Measurements from ENCODE around the gene IL19. TPM values are rescaled to one million over a fixed set of nuclear protein-coding genes. Genes with fewer than 3 reads are reported as not detected.
A peak's percentile ranks its signal among the peaks of the same experiment; 100 is the strongest.

Gene IL19
- polyA plus RNA-seq, 1 experiment: 0.07 TPM

DNA sequence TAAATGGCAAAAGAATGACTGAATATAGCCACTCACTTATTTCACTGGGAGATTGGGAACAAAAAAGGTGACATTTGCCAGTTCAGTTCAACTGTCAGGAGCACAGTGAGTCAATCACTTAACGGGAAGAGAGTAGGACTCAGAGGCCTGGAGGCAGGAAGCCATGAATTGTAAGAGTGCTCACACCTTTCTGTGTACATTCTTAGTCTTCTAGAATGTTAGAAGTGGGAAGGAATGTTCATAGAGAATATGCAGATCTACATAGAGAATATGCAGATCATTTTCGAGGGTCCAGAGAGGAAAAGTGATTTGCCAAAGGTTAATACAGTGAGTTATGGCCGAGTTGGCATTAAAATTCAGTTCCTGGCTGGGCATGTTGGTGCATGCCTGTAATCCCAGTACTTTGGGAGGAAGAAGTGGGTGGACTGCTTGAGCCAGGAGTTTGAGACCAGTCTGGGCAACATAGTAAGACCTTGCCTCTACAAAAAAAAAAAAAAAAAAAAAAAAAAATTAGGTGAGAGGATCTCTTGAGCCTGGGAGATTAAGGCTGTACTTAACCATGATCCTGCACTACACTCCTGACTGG, 103.1 kb downstream of the IL19 start:
- no peaks in the 10 kb centered on the region for H3K27me3 ChIP-seq (ENCODE audit: control insufficient read depth, insufficient read depth, low read length)
- H3K27ac ChIP-seq (ENCODE audit: low read depth, low read length): no peak overlapping the region
- DNase-seq (ENCODE audit: low read depth, low spot score): no peak
- no peak overlapping the region for H3K4me3 ChIP-seq (ENCODE audit: low read depth, low read length)
- ChIA-PET POLR2A (no interaction called here), CTCF (interaction anchor here (0.8 to 4.1 kb wide), 3 partner anchors 10 to 38 kb away, joined by 3 to 19 read pairs (median 3); no protein-coding TSS in a partner anchor)
- TF ChIP-seq, protein P1, sequence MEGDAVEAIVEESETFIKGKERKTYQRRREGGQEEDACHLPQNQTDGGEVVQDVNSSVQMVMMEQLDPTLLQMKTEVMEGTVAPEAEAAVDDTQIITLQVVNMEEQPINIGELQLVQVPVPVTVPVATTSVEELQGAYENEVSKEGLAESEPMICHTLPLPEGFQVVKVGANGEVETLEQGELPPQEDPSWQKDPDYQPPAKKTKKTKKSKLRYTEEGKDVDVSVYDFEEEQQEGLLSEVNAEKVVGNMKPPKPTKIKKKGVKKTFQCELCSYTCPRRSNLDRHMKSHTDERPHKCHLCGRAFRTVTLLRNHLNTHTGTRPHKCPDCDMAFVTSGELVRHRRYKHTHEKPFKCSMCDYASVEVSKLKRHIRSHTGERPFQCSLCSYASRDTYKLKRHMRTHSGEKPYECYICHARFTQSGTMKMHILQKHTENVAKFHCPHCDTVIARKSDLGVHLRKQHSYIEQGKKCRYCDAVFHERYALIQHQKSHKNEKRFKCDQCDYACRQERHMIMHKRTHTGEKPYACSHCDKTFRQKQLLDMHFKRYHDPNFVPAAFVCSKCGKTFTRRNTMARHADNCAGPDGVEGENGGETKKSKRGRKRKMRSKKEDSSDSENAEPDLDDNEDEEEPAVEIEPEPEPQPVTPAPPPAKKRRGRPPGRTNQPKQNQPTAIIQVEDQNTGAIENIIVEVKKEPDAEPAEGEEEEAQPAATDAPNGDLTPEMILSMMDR (IDR thresholded peaks at IDR 0.05; ENCODE audit: low read depth, low read length): no peak
- H3K9me3 ChIP-seq (ENCODE audit: control insufficient read depth, insufficient read depth, low read length): peaks cover 4% of the 10 kb centered on the region; the same call in 1 of the 2 replicates

DNA sequence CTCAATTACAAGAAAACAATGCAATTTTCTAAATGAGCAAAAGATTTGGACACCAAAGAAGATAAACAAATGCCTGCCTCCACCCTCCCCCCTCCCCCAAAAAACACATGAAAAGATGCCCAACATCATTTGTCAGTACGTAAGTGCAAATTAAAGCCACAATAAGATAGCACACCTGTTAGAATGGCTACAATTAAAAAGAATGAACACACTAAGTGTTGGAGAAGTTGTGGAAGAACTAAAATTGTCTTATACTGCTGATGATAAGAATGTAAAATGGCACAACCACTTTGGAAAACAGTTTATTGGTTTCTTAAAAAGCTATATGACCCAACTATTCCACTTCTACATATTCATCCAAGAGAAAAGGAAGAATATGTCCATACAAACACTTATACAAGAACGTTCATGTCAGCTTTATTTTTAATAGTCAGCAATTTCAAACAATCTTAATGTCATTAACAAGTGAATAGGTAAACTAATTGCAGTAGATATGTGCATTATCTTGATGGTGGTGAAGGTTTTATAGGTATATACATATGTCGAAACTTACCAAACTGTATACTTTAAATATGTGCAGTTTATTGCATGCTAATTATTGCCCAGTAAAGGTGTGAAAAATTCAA, 105.3 kb downstream of the IL19 start:
- no peak overlapping the region for H3K4me3 ChIP-seq (ENCODE audit: low read depth, low read length)
- POLR2A ChIA-PET: no interaction called here
- CTCF ChIA-PET: no interaction called here
- TF ChIP-seq, protein P1 (IDR thresholded peaks at IDR 0.05; ENCODE audit: low read depth, low read length): no peak
- H3K27me3 ChIP-seq (ENCODE audit: control insufficient read depth, insufficient read depth, low read length): no peaks in the 10 kb centered on the region
- H3K27ac ChIP-seq (ENCODE audit: low read depth, low read length): no peak overlapping the region
- no peak for DNase-seq (ENCODE audit: low read depth, low spot score)
- peaks cover 4% of the 10 kb centered on the region; the same call in 1 of the 2 replicates for H3K9me3 ChIP-seq (ENCODE audit: control insufficient read depth, insufficient read depth, low read length)

DNA sequence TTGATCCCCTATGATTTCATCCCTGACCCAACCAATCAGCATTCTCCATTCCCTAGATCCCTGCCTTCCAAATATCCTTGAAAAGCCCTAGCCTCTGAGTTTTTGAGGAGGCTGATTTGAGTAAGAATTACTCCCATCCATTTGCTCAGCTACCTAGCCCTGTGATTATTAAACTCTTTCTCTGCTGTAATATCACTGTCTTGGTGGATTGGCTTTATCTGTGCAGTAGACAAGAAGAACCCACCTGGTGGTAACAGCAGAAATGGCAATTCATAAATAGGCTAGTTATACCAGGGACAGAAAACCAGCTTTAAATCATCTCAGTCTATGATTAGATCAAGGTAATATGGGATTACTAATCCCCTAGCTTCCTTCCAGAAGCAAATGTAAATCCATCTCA, 107.9 kb downstream of the IL19 start:
- no peaks in the 10 kb centered on the region for H3K27me3 ChIP-seq (ENCODE audit: control insufficient read depth, insufficient read depth, low read length)
- no peak for DNase-seq (ENCODE audit: low read depth, low spot score)
- no peaks in the 10 kb centered on the region for H3K9me3 ChIP-seq (ENCODE audit: control insufficient read depth, insufficient read depth, low read length)
- ChIA-PET CTCF (interaction anchor here (0.6 to 1.4 kb wide), 5 partner anchors 8 to 50 kb away, joined by 3 to 6 read pairs (median 3); partner anchors contain the start of gene IL20), POLR2A (no interaction called here)
- H3K27ac ChIP-seq (ENCODE audit: low read depth, low read length): no peak overlapping the region
- no peak overlapping the region for H3K4me3 ChIP-seq (ENCODE audit: low read depth, low read length)
- TF ChIP-seq, protein P1 (IDR thresholded peaks at IDR 0.05; ENCODE audit: low read depth, low read length): no peak

DNA sequence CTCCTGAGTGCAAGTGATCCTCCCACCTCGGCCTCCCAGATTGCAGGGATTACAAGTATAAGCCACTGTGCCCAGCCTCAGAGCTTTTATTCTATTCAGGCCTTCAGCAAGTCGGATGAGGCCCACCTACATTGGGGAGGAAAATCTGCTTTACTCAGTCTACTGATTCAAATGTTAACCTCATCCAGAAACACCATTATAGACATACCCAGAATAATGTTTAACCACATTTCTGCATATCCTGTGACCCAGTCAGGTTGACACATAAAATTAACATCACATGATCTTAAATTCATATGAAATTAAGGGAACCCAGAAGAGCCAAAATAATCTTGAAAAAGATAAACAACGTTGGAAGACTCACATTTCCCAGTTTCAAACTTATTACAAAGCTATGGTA, 109.7 kb downstream of the IL19 start:
- TF ChIP-seq, protein P1 (IDR thresholded peaks at IDR 0.05; ENCODE audit: low read depth, low read length): no peak
- Histone ChIP-seq H3K4me3 (ENCODE audit: low read depth, low read length) (no peak overlapping the region), H3K27me3 (ENCODE audit: control insufficient read depth, insufficient read depth, low read length) (no peaks in the 10 kb centered on the region), H3K27ac (ENCODE audit: low read depth, low read length) (no peak overlapping the region), H3K9me3 (ENCODE audit: control insufficient read depth, insufficient read depth, low read length) (no peaks in the 10 kb centered on the region)
- ChIA-PET CTCF (interaction anchor here (1.6 kb wide), 1 partner anchor 31 kb away, joined by 3 read pairs; no protein-coding TSS in a partner anchor), POLR2A (no interaction called here)
- DNase-seq (ENCODE audit: low read depth, low spot score): no peak

DNA sequence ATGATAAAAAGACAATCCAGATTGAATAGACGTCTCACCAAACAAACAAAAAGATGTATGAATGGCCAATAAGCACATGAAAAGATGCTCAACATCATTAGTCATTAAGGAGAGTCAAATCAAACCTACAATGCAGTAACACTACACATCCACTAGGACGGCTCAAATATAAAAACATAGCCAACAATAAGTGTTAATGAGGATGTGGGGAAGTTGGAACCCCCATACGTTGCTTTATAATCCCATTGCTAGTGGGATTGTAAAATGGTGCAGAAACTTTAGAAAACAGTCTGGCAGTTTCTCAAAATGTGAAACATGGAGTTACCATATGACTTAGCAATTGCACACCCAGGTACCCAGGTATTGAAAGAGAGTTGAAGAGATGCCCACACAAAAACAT, 112.0 kb downstream of the IL19 start:
- POLR2A ChIA-PET: no interaction called here
- Histone ChIP-seq H3K9me3 (ENCODE audit: control insufficient read depth, insufficient read depth, low read length) (no peaks in the 10 kb centered on the region), H3K4me3 (ENCODE audit: low read depth, low read length) (no peak overlapping the region), H3K27ac (ENCODE audit: low read depth, low read length) (no peak overlapping the region), H3K27me3 (ENCODE audit: control insufficient read depth, insufficient read depth, low read length) (no peaks in the 10 kb centered on the region)
- no peak for DNase-seq (ENCODE audit: low read depth, low spot score)
- CTCF ChIA-PET: interaction anchor here (2.9 kb wide), 1 partner anchor 18 kb away, joined by 30 read pairs; the partner anchor contains the start of gene IL20
- TF ChIP-seq, protein P1 (IDR thresholded peaks at IDR 0.05; ENCODE audit: low read depth, low read length): peak; percentile 16; the same call in 1 of the 2 replicates
